Measurements from ENCODE around the gene CRYGN. TPM values are rescaled to one million over a fixed set of nuclear protein-coding genes. Genes with fewer than 3 reads are reported as not detected.

CRYGN gene
- total RNA-seq, 1 donor from 2014 or later, result not detected

DNA sequence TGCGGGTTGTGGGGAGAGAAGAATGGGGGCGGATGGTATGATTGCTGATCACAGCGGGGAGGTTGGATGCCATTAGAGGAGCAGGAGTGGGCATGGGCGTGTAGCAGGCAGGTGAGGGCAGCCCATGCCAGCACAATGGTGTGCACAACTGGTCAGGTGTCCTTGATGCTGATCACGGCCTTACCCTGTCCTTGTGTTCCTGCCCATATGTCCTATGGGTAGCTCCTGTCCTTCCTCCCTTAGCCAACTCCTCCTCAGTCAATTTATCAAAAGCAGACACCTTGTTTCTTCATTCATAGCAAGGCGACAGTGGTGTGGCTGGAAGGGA is 60.8 kb downstream of the CRYGN start:
- DNase-seq, result no peak

Small RNA genes lying within 50 kb of the gene (small RNA-seq; reads per million reads assigned to genes)
- not detected for gene MIR3907 (ENCODE audit: low replicate concordance)
- not detected for gene RN7SL76P (ENCODE audit: low replicate concordance)

Other genes starting within 250 kb of the CRYGN start
- not detected for gene H2BK1, start 229.7 kb downstream of the CRYGN start, total RNA-seq
- gene ABCF2, start 212.9 kb downstream of the CRYGN start, total RNA-seq, result 16.7 TPM
- gene CHPF2, start 207.7 kb downstream of the CRYGN start, total RNA-seq, result 18.5 TPM
- 34.5 TPM for gene SMARCD3, start 191.4 kb downstream of the CRYGN start, total RNA-seq
- gene NUB1, start 98.3 kb downstream of the CRYGN start, total RNA-seq, result 28.5 TPM
- 14.0 TPM for gene WDR86, start 30.1 kb downstream of the CRYGN start, total RNA-seq
- 63.0 TPM for gene RHEB, start 79.8 kb upstream of the CRYGN start, total RNA-seq

All from skin of body (tissue), 3 donors.